ENCODE data around the gene ACACA. TPM values are rescaled to one million over a fixed set of nuclear protein-coding genes. Genes with fewer than 3 reads are reported as not detected.

The ACACA gene
- total and polyA plus RNA-seq, 2 donors from 2014 or later, result 13.8 to 34.9 TPM

DNA sequence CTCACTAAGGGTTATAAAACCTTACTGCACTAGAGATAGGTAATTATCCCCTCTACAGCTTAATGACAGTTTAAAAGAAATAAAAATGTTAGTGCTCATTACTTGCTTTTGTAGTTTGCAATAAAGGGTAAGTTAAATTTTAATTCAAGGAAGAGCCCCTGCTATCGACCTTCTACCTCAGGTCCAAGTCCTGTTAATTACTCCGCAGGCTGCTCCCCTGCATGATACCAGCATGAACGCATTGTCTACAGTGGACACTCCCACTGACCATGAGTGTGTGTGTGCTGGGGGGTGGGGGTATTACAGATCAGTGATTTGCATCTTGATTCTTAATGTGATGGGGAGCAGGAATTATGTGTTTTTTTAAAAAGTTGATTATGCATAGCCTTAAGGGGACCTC, 354.8 kb downstream of the ACACA start:
- intact Hi-C loops (cut with DNase I), result loop anchor here (10.0 kb wide), 1 partner anchor 427 kb away; no protein-coding TSS in a partner anchor
- Histone ChIP-seq H3K36me3 (ENCODE audit: control insufficient read depth in 2 of 3, insufficient read depth in 3 of 3, low read length in 3 of 3) (peaks cover 0 to 15% (median 3%) of the 10 kb centered on the region in 3 donors), H3K9ac (ENCODE audit: low read length in 3 of 3) (no peak overlapping the region), H3K4me1 (ENCODE audit: control insufficient read depth in 2 of 3, insufficient read depth in 2 of 3, low read depth in 1 of 3, low read length in 3 of 3) (peaks cover 0 to 9% (median 5%) of the 10 kb centered on the region in 3 donors), H3K27me3 (ENCODE audit: control insufficient read depth, insufficient read depth, low read length) (no peaks in the 10 kb centered on the region), H3K4me3 (ENCODE audit: low read length in 3 of 3) (no peak overlapping the region), H3K27ac (ENCODE audit: low read depth in 2 of 2, low read length in 2 of 2) (no peak overlapping the region), H3K9me3 (ENCODE audit: control insufficient read depth in 2 of 3, insufficient read depth in 1 of 3, low read length in 3 of 3) (no peaks in the 10 kb centered on the region)
- TF ChIP-seq, protein P1, sequence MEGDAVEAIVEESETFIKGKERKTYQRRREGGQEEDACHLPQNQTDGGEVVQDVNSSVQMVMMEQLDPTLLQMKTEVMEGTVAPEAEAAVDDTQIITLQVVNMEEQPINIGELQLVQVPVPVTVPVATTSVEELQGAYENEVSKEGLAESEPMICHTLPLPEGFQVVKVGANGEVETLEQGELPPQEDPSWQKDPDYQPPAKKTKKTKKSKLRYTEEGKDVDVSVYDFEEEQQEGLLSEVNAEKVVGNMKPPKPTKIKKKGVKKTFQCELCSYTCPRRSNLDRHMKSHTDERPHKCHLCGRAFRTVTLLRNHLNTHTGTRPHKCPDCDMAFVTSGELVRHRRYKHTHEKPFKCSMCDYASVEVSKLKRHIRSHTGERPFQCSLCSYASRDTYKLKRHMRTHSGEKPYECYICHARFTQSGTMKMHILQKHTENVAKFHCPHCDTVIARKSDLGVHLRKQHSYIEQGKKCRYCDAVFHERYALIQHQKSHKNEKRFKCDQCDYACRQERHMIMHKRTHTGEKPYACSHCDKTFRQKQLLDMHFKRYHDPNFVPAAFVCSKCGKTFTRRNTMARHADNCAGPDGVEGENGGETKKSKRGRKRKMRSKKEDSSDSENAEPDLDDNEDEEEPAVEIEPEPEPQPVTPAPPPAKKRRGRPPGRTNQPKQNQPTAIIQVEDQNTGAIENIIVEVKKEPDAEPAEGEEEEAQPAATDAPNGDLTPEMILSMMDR (IDR thresholded peaks at IDR 0.05; ENCODE audit: borderline replicate concordance, extremely low read depth, insufficient read depth), result no peak
- peak in 1 of 5 donors; percentile 65 for DNase-seq
- FAIRE-seq, result no peak

GRCh38 chr17:37051381-37051780, 355.3 kb downstream of the ACACA start:
- Histone ChIP-seq H3K36me3 (ENCODE audit: control insufficient read depth in 2 of 3, insufficient read depth in 3 of 3, low read length in 3 of 3) (peaks cover 0 to 10% (median 3%) of the 10 kb centered on the region in 3 donors), H3K4me1 (ENCODE audit: control insufficient read depth in 2 of 3, insufficient read depth in 2 of 3, low read depth in 1 of 3, low read length in 3 of 3) (peaks cover 0 to 9% (median 5%) of the 10 kb centered on the region in 3 donors), H3K9ac (ENCODE audit: low read length in 3 of 3) (peak overlapping the region in 1 of 3 donors; percentile 36), H3K4me3 (ENCODE audit: low read length in 3 of 3) (peak overlapping the region in 1 of 3 donors; percentile 19), H3K27me3 (ENCODE audit: control insufficient read depth, insufficient read depth, low read length) (no peaks in the 10 kb centered on the region), H3K9me3 (ENCODE audit: control insufficient read depth in 2 of 3, insufficient read depth in 1 of 3, low read length in 3 of 3) (no peaks in the 10 kb centered on the region), H3K27ac (ENCODE audit: low read depth in 2 of 2, low read length in 2 of 2) (peak overlapping the region in 1 of 2 donors; percentile 60)
- intact Hi-C loops (cut with DNase I), result loop anchor here (10.0 kb wide), 1 partner anchor 427 kb away; no protein-coding TSS in a partner anchor
- DNase-seq (no peak), FAIRE-seq (no peak)
- TF ChIP-seq, protein P1 (IDR thresholded peaks at IDR 0.05; ENCODE audit: borderline replicate concordance, extremely low read depth, insufficient read depth), result no peak

DNA sequence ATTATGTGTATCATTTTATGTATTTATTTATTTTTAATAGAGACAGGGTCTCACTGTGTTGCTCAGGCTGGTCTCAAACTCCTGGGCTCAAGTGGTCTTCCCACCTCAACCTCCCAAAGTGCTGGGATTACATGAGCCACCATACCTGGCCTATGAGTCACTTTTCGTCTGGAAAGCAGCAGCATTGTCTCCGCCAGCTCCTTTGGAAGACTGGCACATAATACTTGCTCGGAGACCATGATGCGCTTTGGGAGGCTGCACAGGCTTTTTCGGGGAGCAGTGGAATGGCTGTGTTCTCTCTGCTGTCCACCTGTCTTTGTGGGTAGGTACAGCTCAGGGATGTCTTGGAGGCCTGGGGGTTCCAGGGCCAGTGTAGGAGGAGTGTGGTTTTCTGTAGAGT, 355.7 kb downstream of the ACACA start:
- intact Hi-C loops (cut with DNase I), result loop anchor here (10.0 kb wide), 1 partner anchor 426 kb away; no protein-coding TSS in a partner anchor
- Histone ChIP-seq H3K9ac (ENCODE audit: low read length in 3 of 3) (peak overlapping the region in 1 of 3 donors; percentile 36), H3K27ac (ENCODE audit: low read depth in 2 of 2, low read length in 2 of 2) (peak overlapping the region in 1 of 2 donors; percentile 60), H3K4me3 (ENCODE audit: low read length in 3 of 3) (no peak overlapping the region), H3K9me3 (ENCODE audit: control insufficient read depth in 2 of 3, insufficient read depth in 1 of 3, low read length in 3 of 3) (no peaks in the 10 kb centered on the region), H3K27me3 (ENCODE audit: control insufficient read depth, insufficient read depth, low read length) (no peaks in the 10 kb centered on the region), H3K36me3 (ENCODE audit: control insufficient read depth in 2 of 3, insufficient read depth in 3 of 3, low read length in 3 of 3) (peaks cover 0 to 10% (median 3%) of the 10 kb centered on the region in 3 donors), H3K4me1 (ENCODE audit: control insufficient read depth in 2 of 3, insufficient read depth in 2 of 3, low read depth in 1 of 3, low read length in 3 of 3) (peaks cover 0 to 9% (median 5%) of the 10 kb centered on the region in 3 donors)
- no peak for DNase-seq
- no peak for FAIRE-seq
- TF ChIP-seq, protein P1 (IDR thresholded peaks at IDR 0.05; ENCODE audit: borderline replicate concordance, extremely low read depth, insufficient read depth), result no peak

Data from kidney (tissue), 14 donors.